SU-DHL-6 (cell line): ENCODE data around the gene PEX26.

Experiments used
- CTCF ChIP-seq: fragments of 200-600 bp; sonication (generic); IDR thresholded peaks from one replicate; pipeline ENCODE4 v1.5.1; 2017; ENCODE audit warnings: antibody characterized with exemption, mild to moderate bottlenecking, low read length, moderate library complexity; ENCODE audit not compliant: insufficient read depth, poor library complexity, severe bottlenecking
- EZH2phosphoT487 ChIP-seq: fragments of 200-600 bp; sonication (generic), shearing (Covaris generic); conservative IDR thresholded peaks from 2 replicates; pipeline ENCODE4 v1.6.1; 2018; ENCODE audit warnings: mild to moderate bottlenecking, antibody characterized with exemption, low read length, moderate library complexity, mixed read lengths

- TF ChIP-seq CTCF (no peak), EZH2phosphoT487 (no peak)
These were observed 13.7 kb downstream of the PEX26 start for GRCh38 chr22:18091478-18091877.
